Panc1 (cell line): ENCODE data around the gene SLC30A4. TPM values are rescaled to one million over a fixed set of nuclear protein-coding genes. Genes with fewer than 3 reads are reported as not detected.

Experiments used
- total RNA-seq: library from RNA; stranded (reverse); gene quantifications from one replicate; pipeline ENCODE4 v1.2.1, GENCODE V29; 2021; ENCODE audit not compliant: unreplicated experiment

Gene SLC30A4
- total RNA-seq, 1 experiment from 2014 or later: 9.3 TPM

Other genes with a start within 250 kb of the SLC30A4 start
- 7.6 TPM for gene GATM, start 144.2 kb downstream of the SLC30A4 start, total RNA-seq
- gene BLOC1S6, start 64.6 kb upstream of the SLC30A4 start, total RNA-seq: 52.0 TPM
- gene SQOR, start 112.3 kb upstream of the SLC30A4 start, total RNA-seq: 62.2 TPM